ENCODE data around the gene PPEF2.

DNA sequence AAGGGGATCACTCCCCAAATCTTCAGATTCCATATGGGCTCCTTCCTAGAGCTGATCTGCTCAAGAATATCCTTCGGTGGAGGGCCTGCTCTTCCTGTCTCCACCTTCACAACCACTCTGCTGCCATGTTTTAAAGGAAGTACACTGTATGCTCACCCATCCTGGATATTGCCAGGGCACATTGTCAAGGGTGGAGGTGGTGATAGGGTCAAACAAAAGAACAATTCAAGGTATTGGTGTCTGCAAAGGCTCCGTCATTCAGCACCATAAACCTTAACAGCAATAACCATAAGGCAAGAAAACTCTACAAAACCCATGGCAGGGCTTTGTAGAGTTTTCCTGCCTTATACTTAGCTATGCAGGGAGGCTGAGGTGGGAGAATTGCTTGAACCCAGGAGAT lies 19.7 kb upstream of the PPEF2 start:
- no peak for TF ChIP-seq CTCF (IDR thresholded peaks at IDR 0.05)
- TF ChIP-seq EP300 (IDR thresholded peaks at IDR 0.05): no peak
